Upper lobe of right lung (tissue), 1 donor: Measurements from ENCODE around the gene ALPG. TPM values are rescaled to one million over a fixed set of nuclear protein-coding genes. Genes with fewer than 3 reads are reported as not detected.
"Not testable (repeated sequence)": the region's sequence is repeated elsewhere in the genome, so short reads cannot be mapped to it uniquely, and the experiment has no call there.

Experiments used
- ATAC-seq: fragments of 200-7000 bp; cut with Tn5 transposase; one replicate; pipeline ENCODE4 v1.9.1; 2020; ENCODE audit warnings: mild to moderate bottlenecking, moderate library complexity
- DNase-seq: peaks from one replicate; pipeline ENCODE4 v3.0.0-alpha.2; 2020
- H3K27ac ChIP-seq: fragments of 200-600 bp; one replicate; pipeline ENCODE4 v1.8.0; 2022
- H3K27me3 ChIP-seq: fragments of 200-600 bp; one replicate; pipeline ENCODE4 v1.8.0; 2022; ENCODE audit warnings: mild to moderate bottlenecking
- H3K36me3 ChIP-seq: fragments of 200-600 bp; one replicate; pipeline ENCODE4 v1.8.0; 2022
- H3K4me1 ChIP-seq: fragments of 200-600 bp; one replicate; pipeline ENCODE4 v1.8.0; 2022
- H3K4me3 ChIP-seq: fragments of 200-600 bp; one replicate; pipeline ENCODE4 v1.8.0; 2022; ENCODE audit warnings: mild to moderate bottlenecking
- H3K9me3 ChIP-seq: fragments of 200-600 bp; one replicate; pipeline ENCODE4 v1.8.0; 2022
- intact Hi-C: fragments of 100-400 bp; cut with DNase I; formaldehyde crosslinking; loops from one replicate; pipeline ENCODE4 v1.11.0; 2022
- total RNA-seq: library from RNA; stranded (reverse); fragmentation: NEBNext Ultra II Directional; extraction: Animal tissue kit (Norgen Biotek cat#: 25700); gene quantifications from one replicate; pipeline ENCODE4 v1.2.1, GENCODE V29; 2021
- TF ChIP-seq, protein P1 (sequence below): fragments of 200-600 bp; IDR thresholded peaks from one replicate; pipeline ENCODE4 v1.8.0; 2022; ENCODE audit warnings: antibody characterized with exemption
- donor health status: DM: no; HTN: yes; CAD: no; lungs with severe emphysema.

The ALPG gene
- total RNA-seq, 1 donor from 2014 or later: 0.49 TPM

DNA sequence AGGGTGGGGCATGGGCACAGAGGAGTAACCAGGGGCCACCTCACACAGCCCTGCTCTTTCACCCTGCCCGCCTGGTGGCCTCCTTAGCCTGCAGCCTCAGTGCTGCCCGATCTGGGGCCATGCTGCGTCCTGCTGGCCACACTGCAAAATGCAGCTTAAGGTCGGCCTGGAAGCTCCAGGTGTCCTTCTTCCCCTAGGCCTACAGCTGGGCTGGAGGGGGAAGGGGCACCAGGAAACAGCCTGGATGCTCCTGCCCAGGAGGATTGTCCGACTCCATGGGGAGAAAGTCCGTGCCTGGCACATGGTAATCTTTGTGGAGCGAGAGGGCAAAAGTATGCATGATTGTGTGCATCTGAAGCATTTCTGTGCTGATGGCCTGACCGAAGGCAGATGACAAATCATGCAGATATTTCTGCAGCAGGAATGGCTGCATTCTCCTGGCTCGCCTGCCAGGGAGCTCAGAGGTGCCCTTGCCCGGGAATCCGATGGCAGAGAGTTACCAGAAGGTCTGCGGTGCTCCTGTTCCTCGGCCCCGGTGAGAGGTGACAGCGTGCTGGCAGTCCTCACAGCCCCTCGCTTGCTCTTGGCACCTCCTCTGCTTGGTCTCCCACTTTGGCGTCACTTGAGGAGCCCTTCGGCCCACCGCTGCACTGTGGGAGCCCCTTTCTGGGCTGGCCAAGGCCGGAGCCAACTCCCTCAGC, 40.9 kb upstream of the ALPG start:
- Histone ChIP-seq H3K4me3 (no peak overlapping the region), H3K4me1 (no peaks in the 10 kb centered on the region), H3K9me3 (no peaks in the 10 kb centered on the region), H3K36me3 (no peaks in the 10 kb centered on the region), H3K27me3 (no peaks in the 10 kb centered on the region), H3K27ac (no peak overlapping the region)
- TF ChIP-seq, protein P1, sequence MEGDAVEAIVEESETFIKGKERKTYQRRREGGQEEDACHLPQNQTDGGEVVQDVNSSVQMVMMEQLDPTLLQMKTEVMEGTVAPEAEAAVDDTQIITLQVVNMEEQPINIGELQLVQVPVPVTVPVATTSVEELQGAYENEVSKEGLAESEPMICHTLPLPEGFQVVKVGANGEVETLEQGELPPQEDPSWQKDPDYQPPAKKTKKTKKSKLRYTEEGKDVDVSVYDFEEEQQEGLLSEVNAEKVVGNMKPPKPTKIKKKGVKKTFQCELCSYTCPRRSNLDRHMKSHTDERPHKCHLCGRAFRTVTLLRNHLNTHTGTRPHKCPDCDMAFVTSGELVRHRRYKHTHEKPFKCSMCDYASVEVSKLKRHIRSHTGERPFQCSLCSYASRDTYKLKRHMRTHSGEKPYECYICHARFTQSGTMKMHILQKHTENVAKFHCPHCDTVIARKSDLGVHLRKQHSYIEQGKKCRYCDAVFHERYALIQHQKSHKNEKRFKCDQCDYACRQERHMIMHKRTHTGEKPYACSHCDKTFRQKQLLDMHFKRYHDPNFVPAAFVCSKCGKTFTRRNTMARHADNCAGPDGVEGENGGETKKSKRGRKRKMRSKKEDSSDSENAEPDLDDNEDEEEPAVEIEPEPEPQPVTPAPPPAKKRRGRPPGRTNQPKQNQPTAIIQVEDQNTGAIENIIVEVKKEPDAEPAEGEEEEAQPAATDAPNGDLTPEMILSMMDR: peak; percentile 11
- intact Hi-C loops: no loop called here
- peak; percentile 65 for ATAC-seq
- DNase-seq: no peak

DNA sequence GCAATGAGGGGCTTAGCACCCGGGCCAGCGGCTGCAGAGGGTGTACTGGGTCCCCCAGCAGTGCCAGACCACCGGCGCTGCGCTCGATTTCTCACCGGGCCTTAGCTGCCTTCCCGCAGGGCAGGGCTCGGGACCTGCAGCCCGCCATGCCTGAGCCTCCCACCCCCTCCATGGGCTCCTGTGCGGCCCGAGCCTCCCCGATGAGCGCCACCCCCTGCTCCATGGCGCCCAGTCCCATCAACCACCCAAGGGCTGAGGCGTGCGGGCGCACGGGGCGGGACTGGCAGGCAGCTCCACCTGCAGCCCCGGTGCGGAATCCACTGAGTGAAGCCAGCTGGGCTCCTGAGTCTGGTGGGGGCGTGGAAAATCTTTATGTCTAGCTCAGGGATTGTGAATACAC, 40.2 kb upstream of the ALPG start:
- intact Hi-C loops, DNase-seq: not testable (repeated sequence)

DNA sequence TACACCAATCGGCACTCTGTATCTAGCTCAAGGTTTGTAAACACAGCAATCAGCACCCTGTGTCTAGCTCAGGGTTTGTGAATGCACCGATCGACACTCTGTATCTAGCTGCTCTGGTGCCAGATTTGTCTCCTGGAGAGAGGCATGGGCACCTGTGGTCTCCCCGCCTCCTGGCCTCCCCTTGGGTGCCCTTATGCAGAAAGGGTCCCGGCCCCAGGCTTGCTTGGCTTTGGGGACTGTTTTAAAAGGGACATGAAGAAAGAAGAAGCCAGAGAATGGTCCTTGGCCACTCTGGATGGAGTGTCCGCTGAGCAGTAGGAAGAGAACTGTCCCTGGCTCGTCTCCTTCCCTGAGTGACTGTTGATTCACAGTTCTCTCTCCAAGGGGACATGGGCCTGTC, 39.6 kb upstream of the ALPG start:
- no peaks in the 10 kb centered on the region for H3K4me1 ChIP-seq
- ATAC-seq (no peak), DNase-seq (no peak)
- TF ChIP-seq, protein P1: no peak
- intact Hi-C loops: no loop called here
- H3K36me3 ChIP-seq: no peaks in the 10 kb centered on the region
- no peak overlapping the region for H3K27ac ChIP-seq
- H3K9me3 ChIP-seq: no peaks in the 10 kb centered on the region
- no peak overlapping the region for H3K4me3 ChIP-seq
- no peaks in the 10 kb centered on the region for H3K27me3 ChIP-seq

More for the DNA sequence above, 40.2 kb upstream of the ALPG start:
- not testable (repeated sequence) for H3K36me3 ChIP-seq, H3K4me3 ChIP-seq, H3K27me3 ChIP-seq, ATAC-seq, H3K4me1 ChIP-seq, H3K9me3 ChIP-seq, H3K27ac ChIP-seq

DNA sequence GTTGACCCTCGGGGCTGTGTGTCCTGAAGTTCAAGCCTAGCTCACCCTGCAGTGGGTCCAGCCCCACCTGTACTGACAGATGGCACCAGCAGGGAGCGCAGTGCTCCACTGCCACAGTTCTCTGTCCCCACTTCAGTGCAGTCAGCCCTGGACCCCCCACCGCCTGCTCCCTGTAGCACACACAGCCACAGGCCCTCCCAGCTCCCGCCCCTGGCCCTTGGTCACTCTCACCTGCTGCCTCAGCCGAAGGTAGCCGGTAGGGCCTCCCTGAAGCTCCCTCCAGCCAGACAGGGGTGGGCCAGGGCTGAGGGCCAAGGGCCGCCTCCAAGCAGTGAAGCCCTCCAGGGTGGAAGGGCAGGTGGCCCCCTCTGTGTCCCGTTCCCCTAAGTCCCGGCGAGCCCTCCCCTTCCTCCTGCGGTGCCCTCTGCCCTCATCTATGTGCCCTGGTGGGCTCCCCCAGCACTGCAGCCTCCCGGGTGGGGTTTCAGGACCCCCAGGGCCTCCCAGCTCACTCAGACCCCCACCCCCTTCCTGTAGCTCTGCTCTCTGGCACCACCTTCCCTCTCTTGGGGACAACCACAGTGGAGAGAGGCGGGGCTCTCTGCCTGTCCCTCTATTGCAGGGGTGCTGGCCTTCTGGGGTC, 38.9 kb upstream of the ALPG start:
- H3K27me3 ChIP-seq: no peaks in the 10 kb centered on the region
- H3K9me3 ChIP-seq: no peaks in the 10 kb centered on the region
- intact Hi-C loops: no loop called here
- no peak overlapping the region for H3K4me3 ChIP-seq
- H3K4me1 ChIP-seq: no peaks in the 10 kb centered on the region
- ATAC-seq: peak; percentile 31
- H3K27ac ChIP-seq: no peak overlapping the region
- TF ChIP-seq, protein P1: peak; percentile 7
- no peaks in the 10 kb centered on the region for H3K36me3 ChIP-seq
- DNase-seq: peak; percentile 63

DNA sequence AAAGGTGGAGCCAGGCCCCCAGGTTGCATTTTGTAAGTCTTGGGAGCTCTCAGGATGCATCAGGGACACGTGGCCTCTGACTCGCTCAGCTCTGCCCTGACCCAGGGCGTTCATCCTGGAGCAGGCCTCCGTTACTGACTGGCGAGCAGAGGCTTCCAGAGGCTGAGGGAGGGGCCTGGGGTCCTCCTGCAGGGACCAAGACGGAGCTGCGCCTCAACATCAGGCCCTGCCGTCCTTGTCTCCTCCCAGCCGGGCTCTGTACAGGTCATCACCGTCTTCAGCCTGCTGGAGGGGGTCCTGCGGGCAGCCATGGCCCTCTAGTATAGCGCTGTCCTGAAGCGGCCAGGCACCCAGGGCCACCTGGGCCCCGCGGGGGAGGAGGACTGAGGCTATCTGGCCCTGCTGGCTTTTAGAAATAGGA, 38.3 kb upstream of the ALPG start:
- intact Hi-C loops: no loop called here
- Histone ChIP-seq H3K36me3 (no peaks in the 10 kb centered on the region), H3K9me3 (no peaks in the 10 kb centered on the region), H3K27me3 (no peaks in the 10 kb centered on the region), H3K27ac (no peak overlapping the region), H3K4me1 (no peaks in the 10 kb centered on the region), H3K4me3 (no peak overlapping the region)
- ATAC-seq: no peak
- TF ChIP-seq, protein P1: no peak
- peak; percentile 45 for DNase-seq

DNA sequence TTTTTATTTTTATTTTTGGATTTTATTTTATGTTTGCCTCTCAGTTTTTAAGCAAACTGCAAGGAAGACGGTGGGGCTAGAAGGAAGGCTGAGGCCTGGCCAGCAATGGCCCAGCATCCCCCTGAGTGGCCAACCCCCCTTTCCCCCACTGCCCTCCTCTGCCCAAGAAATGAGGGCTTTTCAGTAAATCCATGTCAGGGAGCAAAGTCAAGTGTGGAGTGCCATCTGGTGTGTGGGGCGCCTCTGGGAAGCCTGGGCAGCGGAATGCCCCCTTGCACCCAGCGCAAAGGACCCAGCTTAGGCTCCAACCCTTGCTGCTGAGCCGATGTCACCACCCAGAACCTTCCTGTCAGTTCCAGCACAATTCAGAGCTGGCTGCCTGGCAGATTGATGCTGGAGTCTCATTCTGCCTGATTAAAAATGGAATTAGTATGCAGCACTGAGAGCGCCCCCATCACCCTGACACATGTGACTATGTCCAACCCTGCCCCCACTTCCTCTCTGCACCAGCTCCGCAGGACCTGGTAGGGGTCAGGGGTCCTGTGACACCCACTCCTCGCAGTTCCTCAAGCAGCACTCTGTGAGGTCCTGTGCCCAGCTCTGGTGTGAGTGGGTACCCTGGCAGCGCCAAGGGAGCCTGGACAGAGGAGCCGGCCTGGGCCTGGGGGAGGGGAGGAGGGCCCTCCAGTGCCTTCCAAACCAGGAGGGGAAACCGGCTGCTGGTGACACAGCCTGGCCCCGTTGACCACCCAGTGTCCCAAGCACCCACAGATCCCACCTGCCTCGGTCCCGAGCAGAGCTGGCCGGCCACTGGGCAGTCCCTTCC, 37.3 kb upstream of the ALPG start:
- no peaks in the 10 kb centered on the region for H3K4me1 ChIP-seq
- no peak overlapping the region for H3K4me3 ChIP-seq
- TF ChIP-seq, protein P1: no peak
- H3K27ac ChIP-seq: no peak overlapping the region
- DNase-seq (peak; percentile 52), ATAC-seq (no peak)
- intact Hi-C loops: no loop called here
- no peaks in the 10 kb centered on the region for H3K36me3 ChIP-seq
- no peaks in the 10 kb centered on the region for H3K9me3 ChIP-seq
- no peaks in the 10 kb centered on the region for H3K27me3 ChIP-seq

DNA sequence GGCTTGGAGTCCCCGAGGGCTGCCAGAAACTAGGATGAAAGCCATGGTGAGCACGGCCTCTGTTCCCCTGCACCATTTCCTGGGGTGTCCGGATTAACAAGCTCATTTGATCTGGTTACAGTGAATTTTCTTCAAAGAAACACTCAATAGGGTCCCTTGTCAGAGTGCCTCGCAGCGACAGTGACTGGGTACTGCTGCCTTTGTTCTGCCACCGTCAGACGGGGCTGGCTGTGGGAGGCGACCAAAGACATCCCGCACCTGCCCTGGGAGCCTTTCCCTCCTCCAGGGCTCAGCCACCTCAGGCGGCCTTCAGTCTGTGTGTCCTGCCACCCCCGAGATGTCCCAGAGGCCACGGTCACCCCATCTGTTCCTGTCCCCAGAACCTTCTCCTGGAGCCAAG, 36.6 kb upstream of the ALPG start:
- H3K4me1 ChIP-seq, ATAC-seq, H3K4me3 ChIP-seq, H3K9me3 ChIP-seq, H3K27ac ChIP-seq, H3K27me3 ChIP-seq, H3K36me3 ChIP-seq, intact Hi-C loops: not testable (repeated sequence)
- peak; percentile 20 for DNase-seq
